GM18498 (cell line): ENCODE measurements around the gene LARGE1.
A peak's percentile ranks its signal among the peaks of the same experiment; 100 is the strongest.

Experiments used
- ATAC-seq: cut with Tn5 transposase; IDR thresholded peaks from one replicate; pipeline ENCODE4 v1.9.1; 2021; ENCODE audit warnings: mild to moderate bottlenecking, moderate library complexity; ENCODE audit not compliant: unreplicated experiment

The LARGE1 gene

DNA sequence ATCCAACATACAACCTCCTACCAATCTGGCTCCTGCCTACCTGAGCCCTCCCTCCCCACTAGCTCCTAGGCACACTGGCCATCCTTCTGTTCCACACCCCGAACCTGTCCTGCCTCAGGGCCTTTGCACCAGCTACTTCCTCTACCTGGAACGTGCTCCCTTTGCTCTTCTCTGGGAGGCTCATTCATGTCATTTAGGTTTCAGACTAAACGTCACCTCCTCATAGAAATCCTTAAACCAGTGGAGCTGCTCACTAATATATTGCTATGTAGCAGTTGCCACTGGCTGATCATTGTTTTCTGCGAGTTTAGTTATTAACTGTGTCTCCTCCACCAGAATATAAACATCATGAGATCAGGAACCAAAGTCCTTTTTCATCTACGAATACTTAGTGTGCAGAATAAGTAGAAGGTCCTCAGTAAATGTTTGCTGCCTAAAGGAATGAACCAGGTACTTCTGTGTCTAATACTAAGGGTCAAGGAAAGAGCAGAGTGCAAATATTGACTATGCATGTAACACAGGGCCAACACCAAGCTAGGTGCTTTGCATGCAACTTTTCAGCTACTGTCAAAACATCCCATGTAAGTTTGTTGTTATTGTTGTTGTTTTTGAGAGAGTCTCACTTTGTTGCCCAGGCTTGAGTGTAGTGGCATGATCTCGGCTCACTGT, 584.5 kb downstream of the LARGE1 start:
- no peak for ATAC-seq

DNA sequence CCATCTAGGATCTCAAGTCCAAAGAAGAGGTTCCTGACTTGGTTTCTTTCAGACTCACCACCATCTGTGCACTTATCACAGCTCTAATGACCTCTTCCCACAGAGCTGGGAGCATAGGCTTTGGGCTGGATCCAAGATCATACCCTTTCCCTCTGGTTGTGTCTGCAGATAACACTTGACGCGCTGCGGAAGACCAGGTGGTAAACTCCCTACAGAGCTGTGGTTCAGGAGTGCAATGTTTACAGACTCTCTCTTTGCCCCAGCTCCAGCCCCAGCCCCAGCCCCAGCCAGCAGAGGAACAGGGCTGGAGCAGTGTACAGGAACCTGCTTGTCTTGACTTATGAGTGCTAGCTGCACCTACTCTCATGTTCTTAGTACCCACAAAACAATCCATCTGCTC, 587.7 kb downstream of the LARGE1 start:
- no peak for ATAC-seq

DNA sequence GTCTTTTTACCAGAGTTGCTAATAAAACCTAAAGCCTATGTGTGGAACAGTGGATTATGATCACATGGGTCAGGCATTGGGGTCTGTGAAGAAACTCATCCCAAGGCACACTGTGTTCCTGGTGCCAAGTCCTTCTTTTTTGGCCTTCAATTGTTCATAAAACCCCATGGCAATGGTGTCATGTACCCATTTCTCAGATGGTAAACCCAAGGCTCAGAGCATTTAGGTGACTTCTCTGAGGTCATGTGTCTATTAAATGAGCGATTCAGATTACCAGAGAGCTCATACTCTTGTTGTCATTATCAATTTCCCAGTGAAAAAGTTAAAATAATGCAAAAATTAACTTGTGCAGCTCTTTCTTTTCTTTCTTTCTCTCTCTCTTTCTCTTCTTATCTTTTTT, 589.3 kb downstream of the LARGE1 start:
- no peak for ATAC-seq

DNA sequence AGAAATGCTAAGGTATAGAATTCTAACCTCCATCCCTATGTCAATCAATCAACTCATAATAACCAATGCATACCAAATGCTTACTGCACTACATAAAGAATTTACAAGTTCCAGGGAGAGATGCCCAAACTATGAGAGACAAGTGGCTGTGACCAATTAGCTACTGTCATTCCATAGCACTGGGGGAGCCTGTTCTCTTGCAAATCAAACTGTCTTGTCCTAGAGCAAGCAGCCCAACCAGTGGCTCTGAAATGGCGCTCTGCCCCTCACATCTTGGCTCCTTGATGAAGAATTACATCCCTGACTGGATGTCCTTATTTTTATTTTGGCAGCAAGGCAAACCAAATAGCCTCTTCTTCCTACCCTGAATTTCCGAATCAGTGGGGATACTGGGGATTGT, 589.7 kb downstream of the LARGE1 start:
- no peak for ATAC-seq

DNA sequence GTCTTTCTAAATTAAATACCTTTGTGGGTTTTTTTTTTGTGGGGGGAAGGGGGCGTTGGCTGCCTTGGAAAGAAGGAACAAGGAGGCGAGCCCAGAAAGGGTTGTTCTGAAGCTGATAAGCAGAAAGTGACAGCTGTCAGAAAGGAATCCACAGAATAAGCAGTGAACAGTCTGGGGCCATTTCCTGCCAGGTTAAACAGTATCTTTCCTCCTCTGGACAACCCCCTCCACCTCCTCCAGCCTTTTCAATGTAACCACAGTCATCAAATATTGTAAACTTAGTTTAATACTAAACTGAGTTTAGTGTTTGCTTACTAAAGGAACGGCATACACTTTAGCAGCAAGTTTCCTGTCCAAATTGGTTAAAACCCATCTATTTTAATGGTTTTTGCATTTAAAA, 590.9 kb downstream of the LARGE1 start:
- ATAC-seq: no peak

DNA sequence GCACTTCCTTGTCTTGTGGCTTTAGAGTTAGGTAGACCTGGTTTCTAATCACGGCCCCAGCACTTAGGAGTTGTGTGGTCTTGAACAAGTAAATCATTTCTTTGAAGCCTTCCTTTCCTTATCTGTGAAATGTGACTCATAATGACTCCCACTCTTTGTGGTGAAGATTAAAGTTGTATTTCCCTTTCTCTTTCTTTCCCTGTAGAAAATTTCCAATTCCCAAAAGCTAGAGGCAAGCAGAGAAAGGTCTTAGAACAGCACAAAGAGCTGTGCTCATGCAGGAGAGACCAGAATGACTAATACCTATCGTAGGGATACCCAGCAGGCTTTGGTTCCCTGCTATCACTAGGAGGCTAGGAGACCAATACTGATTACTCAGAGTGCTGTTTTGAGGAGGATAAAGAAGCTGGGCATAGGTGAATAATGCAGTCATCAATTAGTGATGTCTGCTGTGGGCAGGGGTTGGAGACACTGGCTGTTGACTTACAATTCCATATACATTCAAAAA, 591.4 kb downstream of the LARGE1 start:
- ATAC-seq: no peak

DNA sequence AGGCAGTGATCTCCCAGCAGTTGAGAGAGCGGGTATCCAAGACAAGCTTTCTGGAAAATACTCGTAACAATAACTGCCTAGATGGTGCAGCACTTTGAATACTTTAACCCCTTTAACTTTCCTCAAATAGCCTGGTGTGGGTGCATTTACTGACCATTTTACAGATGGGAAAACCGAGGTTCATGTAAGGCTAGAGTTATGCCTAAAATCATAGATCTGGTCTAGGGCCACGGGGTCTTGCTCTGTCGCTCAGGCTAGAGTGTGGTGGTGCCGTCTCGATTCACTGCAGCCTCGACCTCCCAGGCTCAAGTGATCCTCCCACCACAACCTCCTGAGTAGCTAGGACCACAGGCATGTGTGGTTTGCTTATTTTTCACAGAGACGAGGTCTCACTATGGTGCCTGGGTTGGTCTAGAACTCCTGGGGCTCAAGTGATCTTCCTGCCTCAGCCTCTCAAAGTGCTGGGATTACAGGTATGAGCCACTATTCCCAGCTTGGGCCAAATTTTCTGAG, 592.9 kb downstream of the LARGE1 start:
- ATAC-seq: no peak

DNA sequence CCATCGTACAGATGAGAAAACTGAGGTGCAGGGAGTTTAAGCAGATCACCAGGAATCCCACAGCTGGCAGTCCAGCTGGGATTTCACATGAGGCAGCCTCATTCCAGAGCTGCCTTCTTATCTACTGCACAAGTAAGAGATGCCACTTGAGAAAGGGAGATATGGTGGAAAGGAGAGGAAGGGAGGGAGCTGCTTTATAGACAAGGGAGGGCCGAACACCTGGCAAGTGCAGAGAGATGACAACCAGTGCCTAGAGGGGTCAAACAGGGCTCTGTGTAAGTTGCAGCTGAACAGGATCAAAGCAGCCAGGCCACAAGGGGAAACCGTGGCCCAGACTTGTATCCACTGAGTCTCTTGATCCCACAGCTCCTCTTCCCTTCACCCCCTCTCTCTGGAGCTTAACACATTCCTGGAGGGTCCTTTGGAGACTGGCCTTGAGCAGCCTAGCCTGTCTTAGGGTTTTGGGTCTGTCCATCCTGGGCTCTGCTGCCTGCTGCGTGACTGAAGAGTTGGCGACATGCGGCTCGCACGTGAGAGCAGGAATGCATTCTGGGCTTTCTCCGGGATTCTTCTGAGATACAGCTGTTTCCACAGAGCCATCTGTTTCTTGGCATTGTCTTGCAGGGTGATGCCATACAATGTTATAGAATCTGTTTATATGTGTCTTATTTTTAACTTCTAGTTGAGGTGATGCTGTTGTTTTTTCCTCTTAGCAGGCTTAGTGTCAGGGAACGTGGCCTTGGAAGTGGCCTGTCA, 593.6 kb downstream of the LARGE1 start:
- no peak for ATAC-seq

DNA sequence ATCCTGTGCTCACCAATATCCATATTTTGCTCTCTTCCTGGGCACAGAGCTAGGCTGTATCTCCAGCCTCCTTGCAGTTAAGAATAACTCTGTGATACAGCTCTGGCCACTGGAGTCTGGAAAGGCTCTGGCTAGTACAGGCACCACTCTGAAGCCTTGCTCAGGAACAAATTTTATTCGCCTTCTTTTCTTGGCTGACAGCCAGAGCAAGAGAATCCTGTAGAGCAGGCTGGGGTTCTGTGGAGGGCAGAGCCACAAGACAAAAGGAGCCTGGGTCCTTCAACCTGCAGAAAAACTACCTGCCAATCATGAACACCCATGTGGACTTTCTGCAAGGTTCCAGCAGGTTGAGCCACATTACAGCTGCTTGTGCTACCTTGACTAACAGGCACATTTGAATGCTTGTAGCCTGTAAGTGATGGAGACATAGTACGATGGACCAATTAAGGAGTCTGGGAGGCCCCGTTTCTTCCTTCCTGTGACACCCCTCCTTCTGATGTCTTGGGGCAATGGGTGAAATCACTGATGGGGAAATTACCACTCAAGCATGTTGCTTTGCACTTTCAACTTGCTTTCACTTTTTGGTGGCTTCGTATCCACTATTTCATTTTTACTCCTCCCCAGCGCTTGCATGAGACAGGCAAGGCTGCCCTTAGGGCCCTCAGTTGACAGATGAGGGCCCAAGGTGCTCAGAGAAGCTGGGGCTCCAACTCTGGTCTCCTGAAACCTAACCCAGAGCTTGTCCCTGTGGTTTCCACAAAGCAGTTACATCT, 594.9 kb downstream of the LARGE1 start:
- ATAC-seq: no peak

DNA sequence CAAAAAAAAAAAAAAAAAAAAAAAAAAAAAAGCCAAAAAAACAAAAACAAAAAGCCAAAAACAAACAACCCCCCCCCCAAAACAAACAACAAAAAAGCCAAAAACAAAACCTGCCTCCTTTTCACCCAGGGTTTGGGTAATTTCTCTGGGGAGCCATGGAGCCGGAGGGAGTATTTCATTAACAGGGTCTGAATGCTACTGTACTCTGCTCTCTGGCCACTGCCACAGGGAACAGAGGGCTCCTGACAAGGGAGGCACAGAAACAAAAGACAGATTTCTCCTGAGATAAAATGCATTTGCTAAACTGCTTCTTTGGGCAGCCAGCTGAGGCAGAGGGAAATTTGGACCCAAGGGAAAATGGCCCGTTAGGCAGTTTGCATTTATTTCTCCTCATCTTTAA, 596.0 kb downstream of the LARGE1 start:
- no peak for ATAC-seq

DNA sequence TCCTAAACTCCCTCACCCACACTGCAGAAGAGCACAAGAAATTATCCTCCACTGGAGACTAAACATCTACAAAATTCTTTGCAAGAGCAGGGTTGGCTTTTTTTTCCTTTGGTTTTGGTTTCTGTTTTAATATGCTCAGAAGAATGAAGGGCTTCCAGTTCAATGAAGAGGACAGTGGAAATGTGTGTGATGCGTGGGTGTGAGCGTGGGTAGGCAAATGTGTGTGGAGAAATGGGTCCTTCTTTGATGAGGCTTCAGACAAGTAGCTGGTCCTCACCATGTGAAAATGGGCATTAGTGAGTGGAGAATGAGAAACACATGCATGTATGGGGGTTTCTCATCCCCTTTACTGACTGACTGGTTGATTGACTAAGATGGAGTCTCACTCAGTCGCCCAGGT, 598.8 kb downstream of the LARGE1 start:
- no peak for ATAC-seq

DNA sequence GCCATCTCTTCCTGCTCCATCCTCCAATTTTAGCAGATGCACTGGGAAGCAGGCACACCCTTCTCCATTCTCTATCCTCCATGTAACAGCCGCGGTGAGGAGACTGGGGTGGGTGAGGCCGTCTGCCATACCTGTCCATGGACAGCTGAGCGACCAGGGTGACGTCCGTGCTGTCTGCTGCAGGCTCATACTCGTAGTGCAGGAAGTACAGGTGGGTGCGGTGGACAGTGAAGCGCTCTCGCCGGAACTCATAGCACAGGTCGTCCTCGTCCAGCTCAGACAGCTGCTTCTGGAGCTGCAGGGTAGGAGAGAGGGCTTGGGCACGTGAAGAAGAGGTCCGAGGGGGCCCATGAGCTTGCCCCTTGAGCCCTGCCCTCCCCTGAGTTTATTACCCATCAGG, 604.3 kb downstream of the LARGE1 start:
- ATAC-seq: no peak

DNA sequence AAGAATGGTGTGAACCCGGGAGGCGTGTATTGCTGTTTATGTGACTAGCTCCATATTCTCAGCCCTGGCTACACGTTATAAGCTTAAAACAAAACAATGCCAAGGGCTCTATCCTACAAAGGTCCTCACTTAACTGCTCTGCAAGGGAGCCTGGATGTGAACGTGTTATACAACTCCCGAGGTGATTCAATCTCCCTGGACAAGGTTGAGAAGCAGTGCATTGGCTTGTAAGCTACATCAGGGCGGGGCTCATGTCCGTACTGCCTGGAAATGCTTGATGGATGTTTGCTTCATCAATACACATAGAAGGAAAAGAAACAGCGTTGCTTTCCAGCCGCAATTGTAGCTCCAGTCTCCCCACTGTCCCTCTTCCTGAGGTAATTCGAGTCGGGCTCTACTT, 605.2 kb downstream of the LARGE1 start:
- no peak for ATAC-seq

DNA sequence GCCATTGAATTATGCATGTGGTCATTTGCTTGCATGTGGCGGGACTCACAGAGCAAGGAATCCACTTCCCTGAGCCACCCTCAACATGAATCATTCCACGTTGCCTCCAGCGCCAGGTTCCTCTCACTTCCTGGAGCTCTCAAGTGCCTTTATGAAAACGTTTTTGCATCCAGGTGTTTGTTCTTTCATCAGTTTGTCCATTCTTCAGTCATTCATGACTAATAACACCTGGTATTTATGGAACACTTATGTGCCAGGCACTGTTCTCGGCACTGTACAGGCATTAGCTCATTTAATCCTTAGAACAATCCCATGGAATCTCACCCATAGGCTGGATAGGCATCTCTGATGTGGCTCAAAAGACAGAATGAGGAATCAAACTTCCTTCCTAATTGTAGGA, 606.0 kb downstream of the LARGE1 start:
- ATAC-seq: no peak

DNA sequence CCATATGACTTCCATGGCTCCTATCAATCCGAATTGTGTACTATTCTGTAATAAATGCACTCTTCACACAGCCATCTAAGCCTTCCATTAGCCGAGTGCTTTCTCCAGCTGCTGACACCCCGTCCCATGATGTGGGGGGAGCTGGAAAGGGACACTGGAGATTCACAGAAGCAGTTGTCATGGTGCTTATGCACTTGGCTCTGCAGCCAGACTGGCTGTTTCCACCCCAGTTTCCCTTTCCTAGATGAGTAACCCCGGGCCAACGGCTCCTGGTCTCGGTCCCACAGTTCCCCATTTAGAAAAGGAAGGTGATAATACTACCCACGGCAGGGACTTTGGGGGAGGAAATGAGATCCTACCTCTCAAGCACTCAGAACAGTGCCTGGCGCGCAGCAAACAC, 617.2 kb downstream of the LARGE1 start:
- no peak for ATAC-seq

DNA sequence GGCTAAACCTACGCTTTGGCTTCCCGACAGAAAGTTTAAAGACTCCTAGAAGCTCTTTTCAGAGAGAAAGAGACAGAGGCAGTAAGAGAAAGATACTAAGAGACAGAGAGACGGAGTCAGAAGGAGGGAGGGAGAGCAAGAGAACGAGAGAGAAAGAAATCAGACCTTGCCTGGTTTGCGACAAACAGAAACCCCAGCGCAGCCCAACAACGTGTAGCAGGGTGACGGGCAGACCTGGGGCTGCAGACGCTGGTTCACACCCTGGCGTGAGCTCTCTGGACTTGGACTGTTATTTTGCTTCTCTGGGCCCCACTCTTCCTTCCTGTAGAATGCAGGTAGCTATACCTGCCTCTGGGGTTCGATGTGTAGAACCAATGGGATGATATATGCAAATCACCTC, 617.7 kb downstream of the LARGE1 start:
- no peak for ATAC-seq

DNA sequence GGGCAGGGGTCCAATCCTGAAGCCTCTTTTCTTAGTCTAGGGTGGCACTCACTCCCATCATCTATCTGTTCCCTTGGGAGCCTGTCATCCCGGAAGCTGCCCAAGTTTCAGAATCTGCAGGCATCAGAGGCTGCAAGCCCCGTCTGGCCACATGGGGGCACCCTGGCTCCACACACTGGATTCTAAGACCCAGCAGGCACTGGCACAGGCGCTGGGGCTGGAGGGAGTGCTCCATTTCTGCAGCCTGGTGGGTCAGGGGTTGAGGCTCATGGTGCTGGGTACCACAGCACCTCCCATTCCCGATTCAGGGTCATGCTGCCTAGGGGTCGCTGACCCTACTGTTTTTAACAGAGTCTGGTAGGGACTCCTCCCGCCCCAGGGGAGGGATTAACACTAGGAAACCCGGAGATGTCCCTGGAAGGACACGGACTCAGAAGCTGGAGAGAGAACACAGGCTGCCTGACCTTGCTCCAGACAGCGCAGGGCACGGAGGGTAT, 618.2 kb downstream of the LARGE1 start:
- peak; percentile 47 for ATAC-seq

DNA sequence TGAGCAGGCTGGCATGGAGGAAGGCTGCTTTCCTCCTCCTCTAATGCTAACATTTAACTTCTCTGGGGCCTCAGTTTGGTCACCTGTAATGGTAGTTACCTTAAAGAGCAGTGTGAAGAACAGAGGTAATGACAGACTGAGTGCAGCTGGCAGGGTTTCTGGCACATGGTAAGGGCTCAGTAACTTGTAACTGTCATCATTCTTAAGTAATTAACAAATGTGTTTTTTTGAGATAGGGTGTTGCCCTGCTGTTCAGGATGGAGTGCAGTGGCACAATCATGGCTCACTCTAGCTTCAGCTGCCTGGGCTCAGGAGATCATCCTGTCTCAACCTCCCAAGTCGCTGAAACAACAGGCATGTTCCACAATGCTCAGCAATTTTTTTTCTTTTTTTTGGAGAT, 620.1 kb downstream of the LARGE1 start:
- ATAC-seq: no peak

DNA sequence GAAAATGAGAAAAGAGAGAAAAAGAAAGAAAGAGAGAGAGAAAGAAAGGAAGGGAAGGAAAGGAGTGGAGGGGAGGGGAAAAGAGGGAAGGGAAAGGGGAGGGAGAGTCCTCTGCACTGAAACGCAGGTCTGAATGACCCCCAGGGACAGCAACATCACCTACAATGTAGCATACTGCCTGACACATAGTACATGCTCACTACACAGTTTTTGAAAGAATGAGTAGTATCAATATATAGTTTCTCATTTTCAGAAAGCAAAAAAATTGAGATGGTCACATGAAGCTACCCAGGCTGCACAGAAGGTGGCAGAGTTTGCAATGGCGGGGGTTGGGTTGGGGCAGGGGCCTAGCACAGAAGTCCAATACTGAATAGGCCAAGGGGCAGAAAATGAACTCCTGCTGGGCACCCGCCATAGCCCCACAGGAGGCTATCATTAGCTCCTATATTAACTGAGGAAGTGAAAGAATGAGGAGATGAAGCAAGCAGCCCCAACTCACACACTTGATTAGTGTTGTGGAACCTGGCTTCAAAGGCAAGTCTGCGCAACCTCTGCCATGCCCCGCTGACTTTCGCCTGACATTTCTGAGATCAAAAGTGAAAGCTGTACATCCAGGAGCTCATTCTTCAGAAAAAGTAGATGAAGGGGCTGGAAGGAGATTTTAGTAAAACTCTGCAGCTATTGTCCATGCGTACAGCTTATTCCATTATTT, 620.9 kb downstream of the LARGE1 start:
- ATAC-seq: peak; percentile 86

DNA sequence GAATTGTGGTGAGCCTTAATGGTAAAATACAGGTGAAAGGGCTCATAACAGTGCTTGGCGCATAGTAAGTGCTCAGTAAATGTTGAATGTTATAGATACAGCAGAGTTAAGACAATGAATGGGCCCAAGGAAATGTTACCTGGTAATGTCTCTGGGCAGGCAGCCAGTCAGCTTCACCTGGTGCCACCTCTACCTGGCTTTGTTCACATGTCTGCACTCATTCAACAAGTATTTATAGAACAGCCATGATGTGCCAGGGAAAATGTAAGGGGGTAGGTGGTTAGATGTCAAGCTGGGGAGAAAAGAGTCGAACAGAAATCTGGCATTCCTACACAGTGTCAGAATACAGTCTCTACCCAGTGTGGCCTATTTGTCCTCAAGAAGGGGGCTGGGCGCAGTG, 623.3 kb downstream of the LARGE1 start:
- no peak for ATAC-seq

DNA sequence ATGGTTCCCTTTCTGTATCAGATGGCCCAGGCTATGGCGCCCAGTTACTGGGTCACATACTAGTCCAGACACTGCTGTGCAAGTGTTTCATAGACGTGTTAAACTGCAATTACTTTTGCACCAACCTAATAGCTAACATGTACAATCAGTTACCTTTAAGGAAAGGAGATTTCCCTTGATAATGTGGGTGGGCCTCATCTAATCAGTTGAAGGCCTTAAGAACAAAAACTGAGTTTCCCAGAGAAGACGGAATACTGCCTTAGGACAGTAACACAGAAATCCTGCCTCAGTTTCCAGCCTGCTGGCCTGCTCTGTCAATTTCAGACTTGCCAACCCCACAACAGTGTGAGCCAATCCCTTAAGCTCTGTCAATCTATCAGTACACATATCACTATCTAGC, 632.2 kb downstream of the LARGE1 start:
- no peak for ATAC-seq
